Caco-2 (cell line): ENCODE measurements around the gene ACP5. TPM values are rescaled to one million over a fixed set of nuclear protein-coding genes. Genes with fewer than 3 reads are reported as not detected.

Source experiments
- BruUV-seq: library from RNA; stranded (reverse); fragments of 400-500 nt; replicated peaks from 2 replicates; lab custom pipeline; 2021; lab: Mats Ljungman, UMichigan
- CTCF ChIA-PET: fragments of 300-600 bp; sonication (Branson Sonifier 250); formaldehyde crosslinking; loops from one replicate; lab custom pipeline; 2022; ENCODE audit warnings: antibody characterized with exemption; lab: Charles Lee
- POLR2A ChIA-PET: fragments of 300-600 bp; sonication (Branson Sonifier 250); formaldehyde crosslinking; loops from one replicate; lab custom pipeline; 2022; ENCODE audit warnings: antibody characterized with exemption; lab: Charles Lee
- DNase-seq, 2 experiments: peaks; one replicate each; pipeline versions ENCODE4 v3.0.0 to v3.0.0-alpha.2; 2020 to 2022
- H3K27me3 ChIP-seq: replicated peaks from 2 replicates; pipeline ENCODE4 v1.6.0; 2011; ENCODE audit warnings: low read length; ENCODE audit not compliant: control insufficient read depth, insufficient read depth
- H3K36me3 ChIP-seq: 2 replicates; pipeline ENCODE4 v1.5.1; 2011; ENCODE audit warnings: low read length; ENCODE audit not compliant: control insufficient read depth, insufficient read depth
- H3K4me1 ChIP-seq: fragments of 250-450 bp; sonication (Bioruptor Pico); 2 replicates; pipeline ENCODE4 v1.5.1; 2020; ENCODE audit warnings: mild to moderate bottlenecking
- H3K4me3 ChIP-seq: 2 replicates; pipeline ENCODE4 v1.5.1; 2011; ENCODE audit warnings: low read depth, mild to moderate bottlenecking, control low read depth, low read length
- H3K9me3 ChIP-seq: fragments of 250-450 bp; sonication (Bioruptor Pico); 2 replicates; pipeline ENCODE4 v1.5.1; 2020; ENCODE audit warnings: mild to moderate bottlenecking, moderate library complexity
- H3K27ac Mint-ChIP-seq: one replicate; pipeline ENCODE4 v1.8.0; 2022; ENCODE audit warnings: mixed read lengths; ENCODE audit not compliant: unreplicated experiment
- H3K27me3 Mint-ChIP-seq: one replicate; pipeline ENCODE4 v1.8.0; 2022; ENCODE audit warnings: mixed read lengths; ENCODE audit not compliant: insufficient read depth, unreplicated experiment
- H3K36me3 Mint-ChIP-seq: one replicate; pipeline ENCODE4 v1.8.0; 2022; ENCODE audit warnings: mild to moderate bottlenecking, mixed read lengths; ENCODE audit not compliant: insufficient read depth, unreplicated experiment
- H3K4me1 Mint-ChIP-seq: one replicate; pipeline ENCODE4 v1.8.0; 2022; ENCODE audit warnings: low read depth, mixed read lengths; ENCODE audit not compliant: unreplicated experiment
- H3K4me3 Mint-ChIP-seq: one replicate; pipeline ENCODE4 v1.8.0; 2022; ENCODE audit warnings: mild to moderate bottlenecking, moderate library complexity, mixed read lengths; ENCODE audit not compliant: unreplicated experiment
- H3K9me3 Mint-ChIP-seq: one replicate; pipeline ENCODE4 v1.8.0; 2022; ENCODE audit warnings: mixed read lengths; ENCODE audit not compliant: unreplicated experiment
- CTCF ChIP-seq, 2 experiments: fragments of 200-600 bp in 1 of 2; IDR thresholded peaks; 1 replicate in 1 of 2; 2 replicates in 1 of 2; pipeline versions ENCODE4 v1.5.1 to v1.8.0; 2011 to 2022; ENCODE audit warnings: antibody characterized with exemption in 1 of 2, control low read depth in 1 of 2, inconsistent platforms in 1 of 2, low read depth in 1 of 2, low read length in 1 of 2, mild to moderate bottlenecking in 1 of 2, moderate library complexity in 1 of 2; ENCODE audit not compliant: insufficient read depth in 1 of 2, severe bottlenecking in 1 of 2, unreplicated experiment in 1 of 2
- intact Hi-C: fragments of 100-400 bp; cut with micrococcal nuclease; formaldehyde crosslinking; loops from one replicate; pipeline ENCODE4 v1.10.0; 2022; ENCODE audit not compliant: unreplicated experiment
- total RNA-seq: library from RNA; stranded (reverse); gene quantifications from 2 replicates; pipeline ENCODE4 v1.2.3, GENCODE V29; 2022

ACP5 gene
- total RNA-seq, 1 experiment from 2014 or later = 0.48 TPM

GRCh38 chr19:11586331-11586730 is 8.9 kb upstream of the ACP5 start:
- no peak overlapping the region for H3K4me3 ChIP-seq
- H3K36me3 ChIP-seq = no peaks in the 10 kb centered on the region
- H3K36me3 Mint-ChIP-seq = no peaks in the 10 kb centered on the region
- ChIA-PET POLR2A (interaction anchor here (0.5 kb wide), 1 partner anchor 53 kb away, joined by 6 read pairs; no protein-coding TSS in a partner anchor), CTCF (no interaction called here)
- no peaks in the 10 kb centered on the region for H3K9me3 ChIP-seq
- H3K27ac Mint-ChIP-seq = no peak overlapping the region
- H3K27me3 Mint-ChIP-seq = peaks cover 3% of the 10 kb centered on the region
- peaks cover 6% of the 10 kb centered on the region for H3K4me1 ChIP-seq
- intact Hi-C loops = loop anchor here (2.0 kb wide), 1 partner anchor 50 kb away; no protein-coding TSS in a partner anchor
- no TSS peak for BruUV-seq
- H3K9me3 Mint-ChIP-seq = no peaks in the 10 kb centered on the region
- H3K27me3 ChIP-seq = no peaks in the 10 kb centered on the region
- peaks cover 11% of the 10 kb centered on the region for H3K4me1 Mint-ChIP-seq
- H3K4me3 Mint-ChIP-seq = no peak overlapping the region
- no peak for TF ChIP-seq CTCF (IDR thresholded peaks at IDR 0.05; ENCODE audit: insufficient read depth in 1 of 2, low read depth in 1 of 2, low read length in 1 of 2, severe bottlenecking in 1 of 2, unreplicated experiment in 1 of 2)
- DNase-seq = no peak

GRCh38 chr19:11581740-11582139 is 4.3 kb upstream of the ACP5 start:
- H3K4me1 Mint-ChIP-seq = no peaks in the 10 kb centered on the region
- Histone ChIP-seq H3K9me3 (no peaks in the 10 kb centered on the region), H3K36me3 (no peaks in the 10 kb centered on the region), H3K4me1 (no peaks in the 10 kb centered on the region), H3K27me3 (no peaks in the 10 kb centered on the region), H3K4me3 (no peak overlapping the region)
- CTCF ChIA-PET = no interaction called here
- no peak for TF ChIP-seq CTCF (IDR thresholded peaks at IDR 0.05; ENCODE audit: insufficient read depth in 1 of 2, low read depth in 1 of 2, low read length in 1 of 2, severe bottlenecking in 1 of 2, unreplicated experiment in 1 of 2)
- no peak overlapping the region for H3K4me3 Mint-ChIP-seq
- no peaks in the 10 kb centered on the region for H3K9me3 Mint-ChIP-seq
- H3K36me3 Mint-ChIP-seq = no peaks in the 10 kb centered on the region
- no peaks in the 10 kb centered on the region for H3K27me3 Mint-ChIP-seq
- intact Hi-C loops = no loop called here
- no peak for DNase-seq
- no peak overlapping the region for H3K27ac Mint-ChIP-seq
- POLR2A ChIA-PET = no interaction called here
- no TSS peak for BruUV-seq

- no peak overlapping the region for H3K4me3 Mint-ChIP-seq
- H3K27ac Mint-ChIP-seq = no peak overlapping the region
- H3K36me3 Mint-ChIP-seq = no peaks in the 10 kb centered on the region
- ChIA-PET CTCF (no interaction called here), POLR2A (no interaction called here)
- Histone ChIP-seq H3K4me3 (no peak overlapping the region), H3K27me3 (no peaks in the 10 kb centered on the region), H3K36me3 (no peaks in the 10 kb centered on the region), H3K4me1 (no peaks in the 10 kb centered on the region), H3K9me3 (no peaks in the 10 kb centered on the region)
- intact Hi-C loops = no loop called here
- no TSS peak for BruUV-seq
- no peaks in the 10 kb centered on the region for H3K9me3 Mint-ChIP-seq
- TF ChIP-seq CTCF (IDR thresholded peaks at IDR 0.05; ENCODE audit: insufficient read depth in 1 of 2, low read depth in 1 of 2, low read length in 1 of 2, severe bottlenecking in 1 of 2, unreplicated experiment in 1 of 2) = no peak
- no peaks in the 10 kb centered on the region for H3K27me3 Mint-ChIP-seq
- no peak for DNase-seq
- H3K4me1 Mint-ChIP-seq = no peaks in the 10 kb centered on the region
Measured at GRCh38 chr19:11580116-11580515, 2.7 kb upstream of the ACP5 start.
